Measurements from ENCODE around the gene OR1A1. TPM values are rescaled to one million over a fixed set of nuclear protein-coding genes. Genes with fewer than 3 reads are reported as not detected.
"Not testable (repeated sequence)": the region's sequence is repeated elsewhere in the genome, so short reads cannot be mapped to it uniquely, and the experiment has no call there.

Gene OR1A1
- total and polyA plus RNA-seq, 5 donors from 2014 or later: not detected

GRCh38 chr17:3221850-3222249 is 14.4 kb downstream of the OR1A1 start:
- DNase-seq (peak in 1 of 3 donors; percentile 4), ATAC-seq (ENCODE audit: low read depth in 2 of 2) (no peak)
- Mint-ChIP-seq H3K36me3 (peaks cover 6% of the 10 kb centered on the region), H3K4me1 (peaks cover 11 to 15% (median 12%) of the 10 kb centered on the region in 4 donors), H3K9me3 (peaks cover 0 to 10% (median 4%) of the 10 kb centered on the region in 7 donors), H3K4me3 (peak overlapping the region in 2 of 4 donors; percentile 59 to 68), H3K27me3 (peaks cover 6% of the 10 kb centered on the region), H3K27ac (peak overlapping the region in 1 of 3 donors; percentile 52)
- no peaks in the 10 kb centered on the region for H3K36me3 ChIP-seq (ENCODE audit: control insufficient read depth, insufficient read depth, low read length)
- no peak overlapping the region for H3K4me3 ChIP-seq (ENCODE audit: low read depth, low read length)
- H3K27me3 ChIP-seq (ENCODE audit: control insufficient read depth, insufficient read depth, low read length): no peaks in the 10 kb centered on the region
- H3K4me1 ChIP-seq (ENCODE audit: control insufficient read depth, insufficient read depth, low read length, poor library complexity, severe bottlenecking): no peaks in the 10 kb centered on the region
- H3K9me3 ChIP-seq (ENCODE audit: control insufficient read depth in 2 of 2, low read length in 2 of 2): no peaks in the 10 kb centered on the region
- no peak overlapping the region for H3K27ac ChIP-seq (ENCODE audit: insufficient read depth, low read length, poor library complexity, severe bottlenecking)

GRCh38 chr17:3222505-3222904 is 15.0 kb downstream of the OR1A1 start:
- H3K9me3 Mint-ChIP-seq: peaks cover 0 to 7% (median 4%) of the 10 kb centered on the region in 7 donors
- H3K36me3 ChIP-seq (ENCODE audit: control insufficient read depth, insufficient read depth, low read length): no peaks in the 10 kb centered on the region
- peaks cover 11 to 15% (median 12%) of the 10 kb centered on the region in 4 donors for H3K4me1 Mint-ChIP-seq
- H3K27me3 Mint-ChIP-seq: peaks cover 6% of the 10 kb centered on the region
- no peaks in the 10 kb centered on the region for H3K4me1 ChIP-seq (ENCODE audit: control insufficient read depth, insufficient read depth, low read length, poor library complexity, severe bottlenecking)
- H3K27ac ChIP-seq (ENCODE audit: insufficient read depth, low read length, poor library complexity, severe bottlenecking): no peak overlapping the region
- no peaks in the 10 kb centered on the region for H3K27me3 ChIP-seq (ENCODE audit: control insufficient read depth, insufficient read depth, low read length)
- H3K27ac Mint-ChIP-seq: peak overlapping the region in 2 of 3 donors; percentile 21 to 52
- peaks cover 6% of the 10 kb centered on the region for H3K36me3 Mint-ChIP-seq
- peak overlapping the region in 3 of 4 donors; percentile 2 to 68 (median 59) for H3K4me3 Mint-ChIP-seq
- ATAC-seq (ENCODE audit: low read depth in 2 of 2): no peak
- peak in 1 of 3 donors; percentile 53 for DNase-seq
- peak overlapping the region; percentile 46 for H3K4me3 ChIP-seq (ENCODE audit: low read depth, low read length)
- no peaks in the 10 kb centered on the region for H3K9me3 ChIP-seq (ENCODE audit: control insufficient read depth in 2 of 2, low read length in 2 of 2)

- not testable (repeated sequence) for H3K27ac Mint-ChIP-seq
- Mint-ChIP-seq H3K4me3 (peak overlapping the region in 1 of 4 donors; percentile 49), H3K4me1 (peaks cover 11 to 15% (median 12%) of the 10 kb centered on the region in 4 donors)
Observed at GRCh38 chr17:3224721-3225352, 17.4 kb downstream of the OR1A1 start.

GRCh38 chr17:3232300-3232699 is 24.8 kb downstream of the OR1A1 start:
- not testable (repeated sequence) for H3K9me3 Mint-ChIP-seq; H3K9me3 ChIP-seq (ENCODE audit: control insufficient read depth in 2 of 2, low read length in 2 of 2); H3K4me1 ChIP-seq (ENCODE audit: control insufficient read depth, insufficient read depth, low read length, poor library complexity, severe bottlenecking); H3K4me3 ChIP-seq (ENCODE audit: low read depth, low read length); H3K4me3 Mint-ChIP-seq; ATAC-seq (ENCODE audit: low read depth in 2 of 2); H3K27me3 ChIP-seq (ENCODE audit: control insufficient read depth, insufficient read depth, low read length); H3K4me1 Mint-ChIP-seq; DNase-seq; H3K36me3 Mint-ChIP-seq; H3K27ac Mint-ChIP-seq; H3K27ac ChIP-seq (ENCODE audit: insufficient read depth, low read length, poor library complexity, severe bottlenecking); H3K36me3 ChIP-seq (ENCODE audit: control insufficient read depth, insufficient read depth, low read length); H3K27me3 Mint-ChIP-seq

More at GRCh38 chr17:3224721-3225352, 17.4 kb downstream of the OR1A1 start:
- H3K4me1 ChIP-seq (ENCODE audit: control insufficient read depth, insufficient read depth, low read length, poor library complexity, severe bottlenecking); DNase-seq; H3K4me3 ChIP-seq (ENCODE audit: low read depth, low read length); H3K9me3 ChIP-seq (ENCODE audit: control insufficient read depth in 2 of 2, low read length in 2 of 2); H3K27me3 ChIP-seq (ENCODE audit: control insufficient read depth, insufficient read depth, low read length); H3K9me3 Mint-ChIP-seq; H3K27me3 Mint-ChIP-seq; H3K27ac ChIP-seq (ENCODE audit: insufficient read depth, low read length, poor library complexity, severe bottlenecking); H3K36me3 ChIP-seq (ENCODE audit: control insufficient read depth, insufficient read depth, low read length); H3K36me3 Mint-ChIP-seq; ATAC-seq (ENCODE audit: low read depth in 2 of 2): not testable (repeated sequence)

GRCh38 chr17:3238685-3239084 is 31.2 kb downstream of the OR1A1 start:
- not testable (repeated sequence) for H3K4me3 ChIP-seq (ENCODE audit: low read depth, low read length); H3K36me3 Mint-ChIP-seq; H3K4me1 Mint-ChIP-seq; H3K27me3 Mint-ChIP-seq; H3K36me3 ChIP-seq (ENCODE audit: control insufficient read depth, insufficient read depth, low read length); H3K27ac ChIP-seq (ENCODE audit: insufficient read depth, low read length, poor library complexity, severe bottlenecking); H3K9me3 Mint-ChIP-seq; H3K4me1 ChIP-seq (ENCODE audit: control insufficient read depth, insufficient read depth, low read length, poor library complexity, severe bottlenecking); ATAC-seq (ENCODE audit: low read depth in 2 of 2); H3K27me3 ChIP-seq (ENCODE audit: control insufficient read depth, insufficient read depth, low read length); DNase-seq; H3K9me3 ChIP-seq (ENCODE audit: control insufficient read depth in 2 of 2, low read length in 2 of 2); H3K4me3 Mint-ChIP-seq; H3K27ac Mint-ChIP-seq

DNA sequence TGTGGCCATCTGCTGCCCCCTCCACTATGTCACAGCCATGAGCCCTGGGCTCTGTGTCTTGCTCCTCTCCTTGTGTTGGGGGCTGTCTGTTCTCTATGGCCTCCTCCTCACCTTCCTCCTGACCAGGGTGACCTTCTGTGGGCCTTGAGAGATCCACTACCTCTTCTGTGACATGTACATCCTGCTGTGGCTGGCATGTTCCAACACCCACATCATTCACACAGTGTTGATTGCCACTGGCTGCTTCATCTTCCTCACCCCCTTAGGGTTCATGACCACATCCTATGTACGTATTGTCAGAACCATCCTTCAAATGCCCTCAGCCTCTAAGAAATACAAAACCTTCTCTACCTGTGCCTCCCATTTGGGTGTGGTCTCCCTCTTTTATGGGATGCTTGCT is 33.6 kb downstream of the OR1A1 start:
- not testable (repeated sequence) for H3K9me3 ChIP-seq (ENCODE audit: control insufficient read depth in 2 of 2, low read length in 2 of 2); H3K27me3 Mint-ChIP-seq; H3K27ac Mint-ChIP-seq; H3K4me3 ChIP-seq (ENCODE audit: low read depth, low read length); H3K27ac ChIP-seq (ENCODE audit: insufficient read depth, low read length, poor library complexity, severe bottlenecking); H3K36me3 ChIP-seq (ENCODE audit: control insufficient read depth, insufficient read depth, low read length); H3K36me3 Mint-ChIP-seq; DNase-seq; H3K4me1 Mint-ChIP-seq; H3K4me1 ChIP-seq (ENCODE audit: control insufficient read depth, insufficient read depth, low read length, poor library complexity, severe bottlenecking); ATAC-seq (ENCODE audit: low read depth in 2 of 2); H3K4me3 Mint-ChIP-seq; H3K9me3 Mint-ChIP-seq; H3K27me3 ChIP-seq (ENCODE audit: control insufficient read depth, insufficient read depth, low read length)

DNA sequence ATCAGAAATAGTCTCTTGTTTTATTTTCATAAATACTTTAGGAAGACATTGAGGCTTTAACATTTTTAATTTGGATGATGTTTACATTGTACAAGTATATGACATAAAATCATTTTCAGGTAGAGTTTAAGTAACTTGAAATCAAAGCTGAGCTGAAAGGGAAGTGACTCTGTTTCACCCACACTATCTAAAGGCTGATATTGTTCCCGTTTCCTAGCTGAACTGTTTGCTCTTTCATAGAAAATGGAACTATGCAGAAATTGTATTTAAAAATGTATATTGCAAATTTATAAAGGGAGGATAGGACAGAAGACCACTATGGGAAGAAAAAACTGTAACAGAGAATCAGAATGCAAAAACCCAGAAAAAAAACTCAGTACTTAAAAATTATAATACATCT is 37.4 kb downstream of the OR1A1 start:
- not testable (repeated sequence) for H3K4me3 Mint-ChIP-seq; H3K36me3 Mint-ChIP-seq; H3K27me3 ChIP-seq (ENCODE audit: control insufficient read depth, insufficient read depth, low read length); H3K4me1 Mint-ChIP-seq; H3K27ac ChIP-seq (ENCODE audit: insufficient read depth, low read length, poor library complexity, severe bottlenecking); DNase-seq; H3K27ac Mint-ChIP-seq; H3K27me3 Mint-ChIP-seq; H3K4me1 ChIP-seq (ENCODE audit: control insufficient read depth, insufficient read depth, low read length, poor library complexity, severe bottlenecking); H3K9me3 Mint-ChIP-seq; H3K4me3 ChIP-seq (ENCODE audit: low read depth, low read length); H3K36me3 ChIP-seq (ENCODE audit: control insufficient read depth, insufficient read depth, low read length); H3K9me3 ChIP-seq (ENCODE audit: control insufficient read depth in 2 of 2, low read length in 2 of 2); ATAC-seq (ENCODE audit: low read depth in 2 of 2)

GRCh38 chr17:3249013-3249412 is 41.5 kb downstream of the OR1A1 start:
- H3K27ac Mint-ChIP-seq; H3K9me3 Mint-ChIP-seq; H3K27ac ChIP-seq (ENCODE audit: insufficient read depth, low read length, poor library complexity, severe bottlenecking); H3K27me3 Mint-ChIP-seq; H3K27me3 ChIP-seq (ENCODE audit: control insufficient read depth, insufficient read depth, low read length); H3K9me3 ChIP-seq (ENCODE audit: control insufficient read depth in 2 of 2, low read length in 2 of 2); DNase-seq; H3K36me3 ChIP-seq (ENCODE audit: control insufficient read depth, insufficient read depth, low read length); ATAC-seq (ENCODE audit: low read depth in 2 of 2); H3K4me3 Mint-ChIP-seq; H3K4me3 ChIP-seq (ENCODE audit: low read depth, low read length); H3K4me1 ChIP-seq (ENCODE audit: control insufficient read depth, insufficient read depth, low read length, poor library complexity, severe bottlenecking); H3K4me1 Mint-ChIP-seq; H3K36me3 Mint-ChIP-seq: not testable (repeated sequence)
